ENCODE measurements around the gene POLR2A.

The POLR2A gene

DNA sequence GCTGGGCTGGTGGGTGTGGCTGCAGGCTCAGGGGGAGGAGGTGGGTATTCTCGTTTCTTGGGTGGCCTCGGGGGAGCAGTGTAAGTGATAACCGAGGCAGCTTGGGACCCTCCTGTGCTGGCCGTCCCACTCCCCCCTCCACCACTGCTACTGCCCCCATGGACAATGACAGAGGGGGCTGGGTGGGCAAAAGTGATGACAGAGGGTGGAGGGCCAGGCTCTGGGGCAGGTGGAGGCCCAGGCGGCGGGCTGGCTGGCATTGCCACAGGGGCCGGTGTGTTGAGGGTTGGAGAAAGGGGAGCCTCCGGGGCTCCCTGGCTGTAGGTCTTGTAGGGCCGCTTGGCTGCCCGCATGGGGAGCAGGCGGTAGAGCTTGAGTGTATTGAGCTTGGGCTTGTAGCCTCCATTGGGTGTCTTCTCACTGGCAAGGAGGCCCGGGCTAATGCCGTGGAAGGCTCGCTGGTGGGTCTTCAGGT lies 20.8 kb upstream of the POLR2A start:
- Histone ChIP-seq H4K20me1 (ENCODE audit: insufficient read depth, low read length) (peaks cover 5% of the 10 kb centered on the region; the same call in 1 of the 2 replicates), H3K4me3 (ENCODE audit: low read depth in 1 of 2, low read length in 2 of 2) (no peak overlapping the region), H3K27me3 (ENCODE audit: insufficient read depth, low read length, poor library complexity) (no peaks in the 10 kb centered on the region), H3K79me2 (ENCODE audit: insufficient read depth, low read length) (peaks cover 5% of the 10 kb centered on the region; the same call in 1 of the 2 replicates), H3K9ac (ENCODE audit: low read depth, low read length) (no peak overlapping the region), H3K9me3 (ENCODE audit: insufficient read depth, low read length, severe bottlenecking) (no peaks in the 10 kb centered on the region), H2AFZ (ENCODE audit: low read depth, low read length) (no peak overlapping the region), H3K4me1 (ENCODE audit: insufficient read depth, low read length) (no peaks in the 10 kb centered on the region), H3K36me3 (ENCODE audit: insufficient read depth, low read length) (peaks cover 53% of the 10 kb centered on the region), H3K27ac (ENCODE audit: low read length) (no peak overlapping the region), H3K4me2 (ENCODE audit: insufficient read depth, low read length) (no peak overlapping the region)
- TF ChIP-seq EZH2 (IDR thresholded peaks at IDR 0.05; ENCODE audit: borderline replicate concordance, low read depth, low read length, severe bottlenecking) = no peak
- TF ChIP-seq, protein P1, sequence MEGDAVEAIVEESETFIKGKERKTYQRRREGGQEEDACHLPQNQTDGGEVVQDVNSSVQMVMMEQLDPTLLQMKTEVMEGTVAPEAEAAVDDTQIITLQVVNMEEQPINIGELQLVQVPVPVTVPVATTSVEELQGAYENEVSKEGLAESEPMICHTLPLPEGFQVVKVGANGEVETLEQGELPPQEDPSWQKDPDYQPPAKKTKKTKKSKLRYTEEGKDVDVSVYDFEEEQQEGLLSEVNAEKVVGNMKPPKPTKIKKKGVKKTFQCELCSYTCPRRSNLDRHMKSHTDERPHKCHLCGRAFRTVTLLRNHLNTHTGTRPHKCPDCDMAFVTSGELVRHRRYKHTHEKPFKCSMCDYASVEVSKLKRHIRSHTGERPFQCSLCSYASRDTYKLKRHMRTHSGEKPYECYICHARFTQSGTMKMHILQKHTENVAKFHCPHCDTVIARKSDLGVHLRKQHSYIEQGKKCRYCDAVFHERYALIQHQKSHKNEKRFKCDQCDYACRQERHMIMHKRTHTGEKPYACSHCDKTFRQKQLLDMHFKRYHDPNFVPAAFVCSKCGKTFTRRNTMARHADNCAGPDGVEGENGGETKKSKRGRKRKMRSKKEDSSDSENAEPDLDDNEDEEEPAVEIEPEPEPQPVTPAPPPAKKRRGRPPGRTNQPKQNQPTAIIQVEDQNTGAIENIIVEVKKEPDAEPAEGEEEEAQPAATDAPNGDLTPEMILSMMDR (IDR thresholded peaks at IDR 0.05; ENCODE audit: borderline replicate concordance, extremely low read depth, low read length, poor library complexity, severe bottlenecking) = no peak
- DNase-seq (no peak), ATAC-seq (ENCODE audit: insufficient read depth, low read depth) (0 out of 3 replicates have a peak, but pooled peaks have one; percentile 10)

DNA sequence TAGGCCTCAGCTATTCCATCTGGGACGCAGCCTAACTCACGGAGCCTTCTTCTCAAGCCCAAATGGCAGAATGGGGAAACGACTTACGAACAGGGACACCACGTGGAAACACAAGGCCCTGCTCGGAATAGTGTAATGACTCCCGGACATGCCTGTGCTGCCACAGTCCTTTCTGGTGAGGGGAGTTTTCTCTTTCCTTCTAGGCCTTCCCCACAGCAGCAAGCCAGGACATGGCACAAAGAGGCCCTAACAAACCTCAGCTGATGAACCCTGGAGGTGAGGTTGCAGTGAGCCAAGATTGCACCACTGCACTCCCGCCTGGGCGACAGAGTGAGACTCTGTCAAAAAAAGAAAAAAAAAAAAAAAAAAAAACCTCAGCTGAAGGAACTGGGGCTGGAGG lies 20.1 kb upstream of the POLR2A start:
- no peak for ATAC-seq (ENCODE audit: insufficient read depth, low read depth)
- H3K36me3 ChIP-seq (ENCODE audit: insufficient read depth, low read length) = peaks cover 53% of the 10 kb centered on the region
- H3K27ac ChIP-seq (ENCODE audit: low read length) = no peak overlapping the region
- no peaks in the 10 kb centered on the region for H3K4me1 ChIP-seq (ENCODE audit: insufficient read depth, low read length)
- H3K9me3 ChIP-seq (ENCODE audit: insufficient read depth, low read length, severe bottlenecking) = no peaks in the 10 kb centered on the region
- no peak for TF ChIP-seq EZH2 (IDR thresholded peaks at IDR 0.05; ENCODE audit: borderline replicate concordance, low read depth, low read length, severe bottlenecking)
- TF ChIP-seq, protein P1 (IDR thresholded peaks at IDR 0.05; ENCODE audit: borderline replicate concordance, extremely low read depth, low read length, poor library complexity, severe bottlenecking) = no peak
- peaks cover 7% of the 10 kb centered on the region; the same call in 1 of the 2 replicates for H4K20me1 ChIP-seq (ENCODE audit: insufficient read depth, low read length)
- no peaks in the 10 kb centered on the region for H3K27me3 ChIP-seq (ENCODE audit: insufficient read depth, low read length, poor library complexity)
- no peak overlapping the region for H3K4me2 ChIP-seq (ENCODE audit: insufficient read depth, low read length)
- H3K9ac ChIP-seq (ENCODE audit: low read depth, low read length) = no peak overlapping the region
- no peak overlapping the region for H2AFZ ChIP-seq (ENCODE audit: low read depth, low read length)
- no peak for DNase-seq
- H3K79me2 ChIP-seq (ENCODE audit: insufficient read depth, low read length) = peaks cover 12% of the 10 kb centered on the region; the same call in 1 of the 2 replicates
- H3K4me3 ChIP-seq (ENCODE audit: low read depth in 1 of 2, low read length in 2 of 2) = no peak overlapping the region

DNA sequence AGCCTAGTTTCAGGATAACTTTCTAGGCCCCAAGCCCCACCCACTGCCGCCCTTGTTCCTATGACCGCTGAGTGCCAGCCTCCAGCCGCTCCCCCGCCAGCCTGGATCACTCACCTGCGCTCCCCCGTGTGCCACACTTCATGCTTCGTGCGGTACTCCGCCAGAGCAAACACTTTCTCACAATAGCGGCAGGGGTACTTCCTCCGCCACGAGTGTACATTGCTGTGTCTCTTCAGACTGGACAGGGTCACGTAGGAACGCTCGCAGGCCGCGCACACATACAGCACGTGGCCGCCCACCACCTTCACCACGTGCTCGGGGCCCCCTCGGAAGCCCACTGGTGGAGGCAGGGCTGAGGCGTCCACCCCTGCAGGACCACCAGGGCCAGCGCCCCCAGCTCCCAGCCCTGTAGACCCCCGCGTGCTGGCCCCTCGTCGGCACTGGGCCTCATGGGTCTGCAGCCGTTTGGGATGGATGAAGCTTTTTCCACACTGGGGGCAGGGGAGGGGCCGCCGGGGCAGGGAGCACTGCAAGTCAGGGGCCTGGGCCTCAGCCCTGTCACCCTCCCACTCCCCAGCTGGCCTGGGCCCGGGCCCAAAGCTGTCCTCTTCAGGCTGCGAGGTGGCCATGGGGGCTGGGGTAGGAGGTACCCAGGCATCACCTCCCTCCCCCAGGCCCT lies 18.4 kb upstream of the POLR2A start:
- H3K9ac ChIP-seq (ENCODE audit: low read depth, low read length) = no peak overlapping the region
- H3K4me1 ChIP-seq (ENCODE audit: insufficient read depth, low read length) = no peaks in the 10 kb centered on the region
- peaks cover 10% of the 10 kb centered on the region; the same call in 1 of the 2 replicates for H4K20me1 ChIP-seq (ENCODE audit: insufficient read depth, low read length)
- no peak for TF ChIP-seq EZH2 (IDR thresholded peaks at IDR 0.05; ENCODE audit: borderline replicate concordance, low read depth, low read length, severe bottlenecking)
- TF ChIP-seq, protein P1 (IDR thresholded peaks at IDR 0.05; ENCODE audit: borderline replicate concordance, extremely low read depth, low read length, poor library complexity, severe bottlenecking) = no peak
- peaks cover 18% of the 10 kb centered on the region for H3K79me2 ChIP-seq (ENCODE audit: insufficient read depth, low read length)
- DNase-seq (no peak), ATAC-seq (ENCODE audit: insufficient read depth, low read depth) (no peak)
- H3K4me2 ChIP-seq (ENCODE audit: insufficient read depth, low read length) = no peak overlapping the region
- no peak overlapping the region for H3K27ac ChIP-seq (ENCODE audit: low read length)
- no peaks in the 10 kb centered on the region for H3K27me3 ChIP-seq (ENCODE audit: insufficient read depth, low read length, poor library complexity)
- H3K36me3 ChIP-seq (ENCODE audit: insufficient read depth, low read length) = peaks cover 53% of the 10 kb centered on the region
- no peak overlapping the region for H2AFZ ChIP-seq (ENCODE audit: low read depth, low read length)
- H3K4me3 ChIP-seq (ENCODE audit: low read depth in 1 of 2, low read length in 2 of 2) = no peak overlapping the region
- no peaks in the 10 kb centered on the region for H3K9me3 ChIP-seq (ENCODE audit: insufficient read depth, low read length, severe bottlenecking)
